Measurements from ENCODE around the gene RFT1.

RFT1 gene

DNA sequence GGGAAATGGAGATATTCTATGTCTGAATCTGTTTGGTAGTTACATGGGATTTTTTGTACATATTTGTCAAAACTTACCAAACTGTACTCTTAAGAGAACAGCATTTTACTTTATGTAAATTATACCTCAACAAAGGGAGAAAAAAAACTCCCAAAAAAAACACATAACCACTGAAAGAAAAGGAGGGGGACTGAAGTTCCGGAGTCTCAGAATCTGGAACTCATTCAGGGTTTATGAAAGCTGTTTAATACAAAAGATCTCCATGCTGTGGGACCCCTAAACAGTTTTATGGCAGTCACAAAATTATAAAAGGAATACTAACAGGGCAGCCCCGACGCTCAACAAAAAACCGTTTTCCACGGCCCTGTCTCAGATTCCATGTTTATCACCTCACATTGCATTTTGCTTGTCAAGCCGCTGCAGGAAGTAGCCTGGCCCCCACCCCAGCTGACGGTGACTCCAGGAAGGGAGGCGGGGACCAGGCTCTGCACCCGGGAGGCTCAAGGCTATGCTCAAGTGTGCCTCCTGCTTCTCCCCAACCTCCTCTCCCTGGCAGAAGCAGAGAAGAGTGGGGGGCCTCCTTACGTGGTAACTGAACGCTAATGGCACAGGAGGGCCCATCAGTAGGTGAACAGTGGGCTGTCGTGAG lies 29.3 kb downstream of the RFT1 start:
- H3K27ac ChIP-seq: no peak overlapping the region
- no peak for DNase-seq (ENCODE audit: low read depth, low spot score)

DNA sequence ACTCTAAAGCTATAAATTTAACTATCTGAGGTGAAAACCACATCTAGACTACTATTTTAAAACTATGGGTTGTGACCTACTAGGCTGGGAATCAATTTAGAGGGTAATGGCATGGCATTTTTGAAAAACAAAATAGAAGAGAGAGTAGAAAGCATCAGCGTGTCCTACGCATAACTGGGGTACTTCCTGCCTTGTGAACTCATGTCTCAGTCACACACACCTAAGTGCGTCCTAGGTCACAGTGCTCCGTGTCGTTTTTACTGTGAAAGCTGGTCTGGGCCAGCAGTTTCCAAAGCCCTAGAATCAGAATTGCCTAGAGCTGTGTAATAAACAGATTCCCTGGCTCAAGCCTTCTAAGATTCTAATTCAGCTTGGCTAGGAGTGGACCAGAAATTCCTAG lies 32.3 kb downstream of the RFT1 start:
- H3K27ac ChIP-seq: no peak overlapping the region
- DNase-seq (ENCODE audit: low read depth, low spot score): no peak

DNA sequence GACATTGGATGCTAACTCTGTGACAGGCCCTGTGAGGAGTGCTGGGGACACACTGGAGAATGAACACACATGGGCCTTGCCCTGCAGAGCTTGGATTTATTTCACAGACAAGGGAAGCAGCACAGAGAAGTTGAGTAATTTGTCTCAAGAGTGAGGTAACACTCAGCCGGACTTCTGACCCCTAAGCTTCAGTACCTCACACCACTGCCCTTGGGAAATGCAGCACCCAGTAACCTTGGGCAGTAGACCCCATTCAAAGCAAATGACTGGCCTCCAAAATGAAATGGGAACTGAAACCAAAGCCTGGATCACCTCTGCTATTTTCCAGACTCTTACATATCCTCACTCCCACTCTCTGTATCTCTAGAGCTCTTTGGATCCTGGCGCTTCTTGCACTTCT lies 37.3 kb downstream of the RFT1 start:
- DNase-seq (ENCODE audit: low read depth, low spot score): no peak
- H3K27ac ChIP-seq: no peak overlapping the region

DNA sequence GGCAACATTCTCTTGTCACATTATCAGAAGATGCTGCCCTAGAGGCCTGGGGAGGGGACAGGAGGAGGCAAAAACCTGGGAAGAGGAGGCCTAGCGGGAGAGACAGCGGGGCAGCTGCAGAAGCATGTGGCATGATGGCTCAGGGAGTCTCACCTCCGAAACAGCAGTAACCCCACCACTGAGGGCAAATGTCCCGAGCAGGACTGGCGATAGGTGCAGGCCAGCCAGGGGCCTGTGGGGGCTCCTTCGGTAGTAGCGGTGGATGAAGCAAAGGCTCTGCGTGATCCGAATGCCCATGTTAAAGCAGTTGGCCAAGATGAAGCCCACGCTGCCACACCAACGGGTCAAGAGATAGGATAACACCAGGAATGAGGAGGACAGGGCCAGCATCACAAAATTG lies 38.0 kb downstream of the RFT1 start:
- DNase-seq (ENCODE audit: low read depth, low spot score): no peak
- no peak overlapping the region for H3K27ac ChIP-seq

DNA sequence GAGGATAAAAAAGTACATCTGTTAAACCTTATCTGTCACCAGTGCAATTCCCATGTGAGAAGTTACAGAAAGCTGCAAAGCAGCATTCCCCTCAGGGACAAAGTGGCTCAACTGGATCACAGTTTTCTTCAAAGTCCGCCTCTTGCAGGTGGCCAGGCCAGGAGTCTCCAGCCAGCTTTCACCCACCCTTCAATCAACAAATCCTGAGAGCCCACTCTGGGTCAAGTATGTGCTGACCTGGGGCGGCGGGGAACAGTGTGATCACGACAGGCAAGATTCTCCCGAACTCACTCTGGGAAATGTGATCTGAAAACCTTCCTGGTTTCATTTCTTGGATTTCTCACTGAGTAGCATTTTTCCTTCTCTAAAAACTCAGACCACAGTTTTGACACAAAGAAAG lies 39.2 kb downstream of the RFT1 start:
- no peak for DNase-seq (ENCODE audit: low read depth, low spot score)
- no peak overlapping the region for H3K27ac ChIP-seq

DNA sequence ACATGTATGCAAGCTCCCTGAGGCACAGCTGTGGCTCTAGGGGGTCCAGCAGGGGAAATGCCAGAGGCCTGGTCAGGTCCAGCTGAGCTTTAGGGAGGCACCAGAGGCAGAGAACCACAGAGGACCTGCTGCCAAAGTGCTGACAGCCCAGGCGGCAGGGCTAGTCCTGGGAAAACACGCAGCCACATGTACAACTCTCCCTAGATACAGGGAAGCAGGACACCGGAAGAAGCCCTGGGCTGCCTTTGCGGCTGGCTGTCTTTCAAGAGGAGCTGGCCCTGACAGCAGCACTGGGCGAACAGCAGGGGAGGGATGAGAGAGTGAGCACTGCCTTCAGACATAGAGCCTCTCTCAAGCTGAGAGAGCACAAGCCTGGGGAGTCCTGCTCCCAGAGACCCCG lies 40.7 kb downstream of the RFT1 start:
- H3K27ac ChIP-seq: no peak overlapping the region
- no peak for DNase-seq (ENCODE audit: low read depth, low spot score)

DNA sequence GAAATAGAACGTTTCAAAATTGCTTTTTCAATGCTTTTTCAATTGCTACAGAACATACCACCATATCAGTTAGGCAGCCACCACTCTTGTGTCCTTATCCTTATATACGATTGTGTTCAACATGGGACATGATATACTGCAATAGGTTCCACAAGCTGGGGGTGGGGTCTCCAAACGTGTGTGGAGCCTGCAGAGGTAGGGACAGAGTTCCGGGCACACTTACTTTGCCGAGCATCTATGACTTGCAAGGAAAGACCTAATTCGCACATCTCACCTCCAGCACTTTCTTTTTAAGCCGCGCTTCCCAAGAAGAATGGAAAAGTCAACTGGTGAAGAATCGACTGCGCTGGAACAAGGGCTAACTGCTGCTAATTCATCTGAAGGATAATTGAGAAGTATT lies 44.8 kb downstream of the RFT1 start:
- H3K27ac ChIP-seq: no peak overlapping the region
- DNase-seq (ENCODE audit: low read depth, low spot score): no peak

DNA sequence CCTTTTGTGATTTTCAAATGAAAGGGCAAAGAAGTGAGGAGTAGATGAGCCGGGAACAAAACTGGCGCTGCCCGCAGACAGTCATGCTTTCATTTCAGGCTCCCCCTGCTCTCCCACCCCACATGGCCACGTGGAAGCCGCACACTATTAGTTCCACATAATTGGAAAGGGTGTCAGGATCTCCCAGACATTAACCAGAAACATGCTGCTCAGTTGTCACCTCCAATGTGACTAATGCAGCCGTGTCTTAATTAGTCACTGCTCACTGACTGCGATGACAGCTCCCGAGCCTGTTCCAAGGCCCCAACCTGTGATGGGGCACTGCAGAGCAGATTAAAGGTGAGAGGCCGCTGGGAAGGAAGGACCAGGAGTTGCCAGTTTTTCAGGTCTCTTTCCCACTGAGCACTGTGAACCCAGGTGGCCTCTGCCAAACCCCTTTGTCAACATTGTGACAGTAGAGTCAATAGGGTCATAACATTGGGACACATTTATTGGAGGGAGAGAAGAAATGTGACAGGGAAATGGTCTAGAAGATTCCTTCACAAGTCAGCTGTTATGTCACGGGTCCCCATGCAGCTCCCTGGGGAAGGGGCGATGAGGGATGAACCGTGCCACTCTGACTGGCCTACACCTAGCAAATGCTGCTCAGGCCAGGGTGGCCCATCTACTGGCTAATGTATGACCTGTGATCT lies 45.8 kb downstream of the RFT1 start:
- H3K27ac ChIP-seq: no peak overlapping the region
- peak; percentile 5 for DNase-seq (ENCODE audit: low read depth, low spot score)

DNA sequence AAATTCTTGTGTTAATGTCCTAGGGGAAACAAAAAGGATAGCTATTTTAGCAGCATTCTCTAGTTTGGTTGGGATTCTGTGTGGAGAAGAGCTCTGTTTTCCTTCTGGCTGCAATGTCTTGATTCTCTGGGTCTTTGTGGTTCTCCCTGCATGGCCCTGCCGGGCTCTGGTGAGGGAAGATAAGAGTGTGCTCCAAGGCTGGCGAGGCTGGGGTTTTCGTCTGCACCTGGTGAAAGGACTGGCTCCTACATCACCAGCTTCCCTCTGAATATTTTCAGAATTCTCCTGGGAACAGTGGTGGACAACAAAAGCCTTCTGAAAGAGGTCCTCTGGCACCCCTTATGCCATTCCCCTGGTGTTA lies 46.3 kb downstream of the RFT1 start:
- H3K27ac ChIP-seq: no peak overlapping the region
- DNase-seq (ENCODE audit: low read depth, low spot score): no peak

DNA sequence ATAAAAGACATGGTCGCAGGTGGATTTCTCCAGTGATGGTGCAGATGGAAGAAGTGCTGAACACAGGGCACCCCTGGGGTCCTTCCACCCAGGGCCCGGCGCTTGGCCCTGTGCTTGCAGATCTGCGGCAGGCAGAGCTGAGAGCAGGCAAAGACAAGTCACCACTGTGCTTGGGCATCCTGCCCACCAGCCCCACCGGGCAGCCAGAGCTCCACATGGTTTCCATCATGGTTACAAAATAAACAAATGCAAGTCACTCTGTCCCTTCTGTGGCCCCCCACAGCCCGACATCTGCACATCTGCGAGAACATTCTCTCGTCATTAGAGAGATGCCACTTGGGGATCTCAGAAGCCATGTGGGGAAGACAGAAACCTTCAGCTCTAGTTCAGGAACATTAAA lies 46.7 kb downstream of the RFT1 start:
- no peak for DNase-seq (ENCODE audit: low read depth, low spot score)
- no peak overlapping the region for H3K27ac ChIP-seq

DNA sequence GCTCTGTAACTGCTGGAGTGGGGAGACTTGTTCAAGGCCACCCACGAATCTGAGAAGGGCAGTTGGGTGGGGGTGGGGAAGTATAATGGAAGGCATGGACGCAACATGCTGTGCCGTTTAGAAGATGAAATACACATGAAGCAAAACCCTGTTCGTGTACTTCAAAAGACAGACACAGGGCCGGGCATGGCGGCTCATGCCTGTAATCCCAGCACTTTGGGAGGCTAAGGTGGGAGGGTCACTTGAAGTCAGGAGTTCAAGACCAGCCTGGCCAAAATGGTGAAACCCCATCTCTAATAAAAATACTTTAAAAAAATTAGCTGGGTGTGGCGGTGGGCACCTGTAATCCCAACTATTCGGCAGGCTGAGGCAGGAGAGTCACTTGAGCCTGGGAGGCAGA lies 47.5 kb downstream of the RFT1 start:
- no peak overlapping the region for H3K27ac ChIP-seq
- DNase-seq (ENCODE audit: low read depth, low spot score): no peak

DNA sequence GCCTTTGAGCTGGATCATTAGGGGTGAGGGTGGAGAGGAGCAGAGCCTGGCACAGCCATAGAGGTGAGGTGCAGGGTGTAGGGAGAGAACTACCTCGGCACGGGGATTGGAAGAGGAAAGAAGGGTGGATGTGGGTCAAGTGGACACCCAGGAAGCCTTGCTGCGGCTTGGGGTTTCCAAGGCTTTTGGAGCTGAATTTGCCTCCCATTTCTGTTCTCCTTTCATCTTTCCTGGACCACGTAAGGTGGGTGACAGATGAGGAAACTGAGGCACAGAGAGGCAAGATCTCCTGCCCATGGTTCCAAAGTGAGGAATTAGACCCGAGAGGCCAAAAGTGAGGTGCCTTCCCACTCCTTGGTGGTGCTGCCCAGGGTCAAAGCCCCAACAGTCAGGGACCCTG lies 48.9 kb downstream of the RFT1 start:
- no peak overlapping the region for H3K27ac ChIP-seq
- no peak for DNase-seq (ENCODE audit: low read depth, low spot score)

DNA sequence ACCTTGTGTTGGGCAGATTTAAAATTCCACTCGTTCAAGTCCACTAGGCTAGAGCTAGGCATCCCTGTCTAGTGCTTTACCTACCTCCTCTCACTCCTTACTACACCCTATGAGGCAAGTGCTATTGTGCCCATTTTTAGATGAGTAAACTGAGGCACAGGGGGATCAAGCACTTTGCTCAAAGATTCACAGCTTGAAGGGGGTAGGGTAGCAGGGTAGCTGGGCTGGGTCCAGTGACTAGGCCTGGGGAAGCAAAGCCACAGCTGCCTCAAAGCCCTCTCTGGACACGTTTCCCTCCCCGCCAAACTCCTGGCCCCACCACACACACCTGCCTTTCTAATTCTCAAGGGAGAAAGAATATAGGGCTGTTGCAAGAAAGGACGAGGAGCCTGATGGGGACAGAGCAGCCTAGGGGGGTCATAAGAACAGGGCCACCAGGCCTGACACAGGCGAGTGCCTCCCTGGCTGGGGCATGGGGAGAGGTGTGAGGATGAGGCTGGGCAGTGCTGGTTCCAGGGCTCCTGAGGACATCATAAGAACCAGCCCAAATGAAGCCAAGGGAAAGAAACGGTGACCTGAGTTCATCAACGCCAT lies 49.5 kb downstream of the RFT1 start:
- no peak for DNase-seq (ENCODE audit: low read depth, low spot score)
- no peak overlapping the region for H3K27ac ChIP-seq

DNA sequence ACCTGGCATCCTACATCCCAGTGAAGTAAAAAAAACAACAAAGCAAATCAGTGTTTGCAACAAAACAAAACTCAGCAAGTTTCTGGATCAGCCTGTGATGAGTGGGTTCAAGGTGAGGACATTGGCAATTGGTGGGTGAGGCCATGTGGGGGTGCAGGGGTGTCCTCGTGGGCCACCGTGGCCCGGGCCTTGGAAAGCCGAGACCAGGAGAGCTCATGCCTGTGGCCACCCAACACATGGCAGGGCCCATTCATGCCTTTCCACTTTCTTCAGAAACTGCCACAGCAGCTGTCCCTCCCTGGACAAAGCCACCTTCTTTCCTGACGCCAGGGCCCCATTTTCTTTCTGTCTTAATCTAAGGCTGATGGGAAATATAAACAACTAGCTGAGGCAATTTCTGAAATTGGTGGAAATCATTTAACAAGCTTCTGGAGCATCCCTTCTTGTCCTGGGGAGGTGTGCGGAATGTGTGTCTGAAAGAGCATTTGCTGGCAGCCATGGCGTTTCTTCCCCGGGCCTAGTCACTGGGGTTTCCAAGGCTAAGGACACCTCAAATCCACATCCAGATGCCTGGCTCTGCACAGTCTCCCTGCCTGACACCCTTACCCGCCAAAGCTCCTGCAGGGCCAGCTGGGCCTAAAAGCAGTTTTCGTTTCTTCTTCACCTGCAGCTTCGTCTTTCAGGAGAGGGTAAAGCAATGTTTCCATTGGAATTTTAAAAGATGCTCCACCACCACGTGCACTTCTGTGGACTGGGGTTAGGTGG lies 50.3 kb downstream of the RFT1 start:
- no peak overlapping the region for H3K27ac ChIP-seq
- DNase-seq (ENCODE audit: low read depth, low spot score): no peak

DNA sequence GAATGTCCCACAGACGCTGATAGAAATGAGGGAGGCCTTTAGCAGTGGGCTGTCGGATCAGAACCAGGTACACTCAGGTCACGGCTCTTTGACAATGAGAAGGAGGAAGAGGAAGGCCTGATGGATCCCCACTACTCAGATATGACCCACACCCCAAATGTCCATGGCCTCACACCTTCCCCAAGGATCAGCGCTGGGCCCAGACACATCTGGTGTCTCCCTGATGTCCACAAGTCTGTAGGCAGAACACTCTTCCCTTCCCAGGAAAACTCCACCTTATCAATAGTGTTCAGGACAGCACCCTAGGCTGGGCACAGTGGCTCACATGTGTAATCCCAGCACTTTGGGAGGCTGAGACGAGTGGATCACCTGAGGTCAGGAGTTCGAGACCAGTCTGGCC lies 51.1 kb downstream of the RFT1 start:
- no peak for DNase-seq (ENCODE audit: low read depth, low spot score)
- H3K27ac ChIP-seq: no peak overlapping the region

DNA sequence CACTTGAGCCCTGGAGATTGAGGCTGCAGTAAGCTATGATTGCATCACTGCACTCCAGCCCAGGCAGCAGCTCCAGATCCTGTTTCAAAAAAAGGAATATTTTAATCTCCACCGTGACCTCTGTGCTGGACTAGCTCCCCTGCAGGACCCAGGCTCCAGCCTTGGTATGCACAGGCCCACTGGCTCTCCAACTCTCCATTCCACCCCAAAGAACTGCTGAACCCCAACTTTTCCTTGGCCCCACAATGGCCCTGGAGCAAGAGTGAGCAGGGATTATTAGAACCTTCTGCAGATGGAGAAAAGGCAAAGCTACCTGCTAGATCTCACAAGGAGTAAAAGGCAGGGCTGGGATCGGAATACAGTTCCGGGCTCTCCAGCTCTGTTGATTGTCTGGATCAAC lies 51.6 kb downstream of the RFT1 start:
- no peak overlapping the region for H3K27ac ChIP-seq
- DNase-seq (ENCODE audit: low read depth, low spot score): no peak

DNA sequence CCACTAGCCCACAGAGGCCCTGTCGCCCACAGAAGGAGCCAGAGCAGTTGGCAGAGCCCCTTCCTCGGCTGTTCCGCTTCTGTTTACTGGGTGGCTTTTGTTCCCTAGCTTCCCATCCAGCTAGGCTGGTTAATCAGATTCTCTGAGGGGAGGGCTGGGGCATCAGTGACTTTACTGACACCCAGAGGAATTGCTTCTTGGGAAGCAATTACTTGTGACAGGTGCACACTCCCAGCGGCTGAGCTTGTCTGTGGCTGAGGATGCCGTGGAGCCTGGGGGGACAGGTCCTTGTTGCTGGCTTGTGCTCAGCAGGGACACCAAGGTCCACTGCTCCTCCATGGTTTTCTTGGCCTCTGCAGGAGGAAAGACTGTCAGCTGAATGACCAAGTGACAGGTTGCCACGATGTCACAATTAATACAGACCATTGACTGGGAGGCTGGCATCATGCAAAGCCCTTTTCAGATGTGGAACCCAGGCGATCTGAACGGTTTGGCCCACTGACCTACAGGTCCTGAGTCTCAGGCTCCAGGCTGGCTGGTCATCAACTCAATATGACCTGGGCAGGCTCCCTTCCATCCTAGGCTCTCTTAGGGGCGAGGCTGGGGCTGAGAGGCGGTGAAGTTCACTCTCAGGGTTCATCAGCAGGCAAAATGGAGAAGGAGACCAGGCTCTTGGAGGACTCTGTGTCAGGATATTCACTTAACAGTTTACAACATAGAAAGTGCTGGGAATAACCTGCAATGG lies 52.6 kb downstream of the RFT1 start:
- no peak overlapping the region for H3K27ac ChIP-seq
- DNase-seq (ENCODE audit: low read depth, low spot score): no peak

DNA sequence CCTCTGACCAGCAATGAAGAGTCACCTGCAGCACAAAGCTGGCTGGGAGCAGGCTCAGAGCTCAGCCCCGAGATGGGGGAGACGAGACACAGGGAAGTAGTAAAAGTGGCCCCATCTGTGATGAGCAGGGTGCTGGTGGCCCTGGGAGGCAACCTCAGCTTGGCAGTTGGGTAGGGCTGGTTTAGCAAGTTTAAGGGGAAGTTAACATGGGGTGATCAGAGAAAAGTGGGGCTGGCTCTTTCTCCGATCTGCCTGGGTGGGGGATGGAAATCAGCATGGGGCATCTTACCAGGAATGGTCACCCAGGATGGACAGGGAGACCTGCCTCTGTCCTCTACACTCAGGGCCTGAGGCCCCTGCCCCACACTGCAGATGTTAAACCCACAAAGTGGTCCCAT lies 54.5 kb downstream of the RFT1 start:
- DNase-seq (ENCODE audit: low read depth, low spot score): no peak
- no peak overlapping the region for H3K27ac ChIP-seq

DNA sequence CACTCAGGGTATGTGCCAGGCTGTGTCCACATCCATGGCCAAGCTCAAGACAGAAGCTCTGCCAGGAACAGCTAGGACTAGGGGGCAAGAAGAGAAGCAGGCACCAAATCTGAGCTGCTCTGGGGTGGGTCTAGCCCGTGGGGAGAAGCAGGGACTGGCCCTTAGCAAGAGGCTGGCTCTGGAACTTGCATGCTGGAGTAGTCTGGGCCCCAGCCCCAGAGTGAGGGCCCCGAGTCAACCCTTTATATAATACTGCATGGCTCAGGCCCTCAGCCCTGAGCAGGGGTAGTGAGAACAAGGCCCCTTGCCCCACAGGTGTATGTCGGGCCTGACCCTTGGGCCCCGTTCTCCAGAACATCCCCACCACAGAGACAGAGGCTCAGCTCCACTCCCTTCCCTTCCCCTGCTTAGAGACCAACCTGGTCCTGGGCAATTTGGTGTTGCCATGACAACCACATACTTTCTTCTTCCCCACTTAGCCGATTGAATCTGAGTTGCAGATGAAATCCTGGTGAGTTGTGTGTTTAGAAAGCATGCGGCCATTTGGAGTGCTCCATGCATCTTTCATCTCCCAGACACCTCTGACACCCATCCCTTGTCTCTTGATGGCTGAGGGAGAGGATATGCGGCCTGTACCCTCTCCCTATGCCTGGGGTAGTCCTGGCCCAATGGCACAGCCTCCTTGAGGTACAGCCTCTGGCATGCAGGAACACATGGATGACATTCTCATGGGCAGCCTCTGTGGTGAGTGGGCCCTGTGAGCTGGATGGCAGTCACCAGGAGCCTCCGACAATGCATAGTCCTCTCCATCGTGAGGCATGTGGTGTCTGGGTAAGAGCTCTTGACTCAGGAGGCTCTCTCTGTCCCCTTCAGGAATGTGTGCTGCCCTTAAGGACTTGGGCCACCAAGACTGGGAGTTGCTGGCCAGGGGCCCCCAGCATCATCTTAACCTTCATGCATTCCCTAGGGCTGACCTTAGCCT lies 55.2 kb downstream of the RFT1 start:
- no peak for DNase-seq (ENCODE audit: low read depth, low spot score)
- H3K27ac ChIP-seq: no peak overlapping the region

DNA sequence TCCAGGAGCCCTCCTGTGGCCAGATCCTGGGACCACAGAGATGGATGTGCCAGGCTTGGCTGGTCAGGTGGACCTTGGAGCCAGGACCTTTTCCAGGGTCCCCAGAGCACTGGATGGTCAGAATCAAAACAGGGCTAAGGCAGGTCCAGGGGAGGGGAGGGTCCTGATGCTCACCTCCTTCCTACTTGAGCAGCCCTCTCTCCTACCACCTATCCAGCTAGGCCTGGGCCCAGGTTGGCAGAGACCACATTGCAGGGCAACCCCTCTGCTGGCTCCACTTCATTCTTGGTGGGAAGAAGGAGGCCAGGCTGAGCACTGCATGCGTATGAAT lies 55.9 kb downstream of the RFT1 start:
- no peak overlapping the region for H3K27ac ChIP-seq
- no peak for DNase-seq (ENCODE audit: low read depth, low spot score)
